ENCODE measurements around the gene ZNF581. TPM values are rescaled to one million over a fixed set of nuclear protein-coding genes. Genes with fewer than 3 reads are reported as not detected.

The ZNF581 gene
- total RNA-seq, 1 experiment from 2014 or later: 39.0 TPM

DNA sequence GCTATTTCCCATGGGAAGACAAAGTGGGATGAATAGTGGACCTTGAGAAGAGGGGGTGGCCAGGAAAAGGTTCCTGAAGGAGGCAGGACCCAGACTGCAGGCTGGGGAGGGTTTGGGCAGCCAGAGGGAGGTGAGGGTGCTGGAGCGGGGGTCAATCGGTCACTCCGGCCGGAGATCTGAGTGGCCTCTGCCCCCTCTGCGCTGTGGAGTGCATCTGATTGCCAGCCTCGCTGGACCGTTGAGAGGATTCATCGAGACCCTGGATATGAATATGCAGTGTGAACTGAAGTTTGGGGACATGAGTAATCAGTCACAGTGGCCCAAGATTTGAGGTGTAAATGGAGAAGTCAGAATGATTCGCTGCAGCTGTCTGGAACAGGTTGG lies 8.1 kb upstream of the ZNF581 start:
- no TSS peak for BruUV-seq (replicated peaks)
- TF ChIP-seq, protein P1, sequence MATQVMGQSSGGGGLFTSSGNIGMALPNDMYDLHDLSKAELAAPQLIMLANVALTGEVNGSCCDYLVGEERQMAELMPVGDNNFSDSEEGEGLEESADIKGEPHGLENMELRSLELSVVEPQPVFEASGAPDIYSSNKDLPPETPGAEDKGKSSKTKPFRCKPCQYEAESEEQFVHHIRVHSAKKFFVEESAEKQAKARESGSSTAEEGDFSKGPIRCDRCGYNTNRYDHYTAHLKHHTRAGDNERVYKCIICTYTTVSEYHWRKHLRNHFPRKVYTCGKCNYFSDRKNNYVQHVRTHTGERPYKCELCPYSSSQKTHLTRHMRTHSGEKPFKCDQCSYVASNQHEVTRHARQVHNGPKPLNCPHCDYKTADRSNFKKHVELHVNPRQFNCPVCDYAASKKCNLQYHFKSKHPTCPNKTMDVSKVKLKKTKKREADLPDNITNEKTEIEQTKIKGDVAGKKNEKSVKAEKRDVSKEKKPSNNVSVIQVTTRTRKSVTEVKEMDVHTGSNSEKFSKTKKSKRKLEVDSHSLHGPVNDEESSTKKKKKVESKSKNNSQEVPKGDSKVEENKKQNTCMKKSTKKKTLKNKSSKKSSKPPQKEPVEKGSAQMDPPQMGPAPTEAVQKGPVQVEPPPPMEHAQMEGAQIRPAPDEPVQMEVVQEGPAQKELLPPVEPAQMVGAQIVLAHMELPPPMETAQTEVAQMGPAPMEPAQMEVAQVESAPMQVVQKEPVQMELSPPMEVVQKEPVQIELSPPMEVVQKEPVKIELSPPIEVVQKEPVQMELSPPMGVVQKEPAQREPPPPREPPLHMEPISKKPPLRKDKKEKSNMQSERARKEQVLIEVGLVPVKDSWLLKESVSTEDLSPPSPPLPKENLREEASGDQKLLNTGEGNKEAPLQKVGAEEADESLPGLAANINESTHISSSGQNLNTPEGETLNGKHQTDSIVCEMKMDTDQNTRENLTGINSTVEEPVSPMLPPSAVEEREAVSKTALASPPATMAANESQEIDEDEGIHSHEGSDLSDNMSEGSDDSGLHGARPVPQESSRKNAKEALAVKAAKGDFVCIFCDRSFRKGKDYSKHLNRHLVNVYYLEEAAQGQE (IDR thresholded peaks at IDR 0.05; ENCODE audit: insufficient read depth in 1 of 2, low read depth in 2 of 2, low read length in 1 of 2): no peak
- TF ChIP-seq SIN3A (IDR thresholded peaks at IDR 0.05; ENCODE audit: borderline replicate concordance, insufficient read depth, low read depth, low read length) (no peak), TCF7L2 (IDR thresholded peaks at IDR 0.05; ENCODE audit: low read depth, low read length) (no peak), POLR2AphosphoS5 (IDR thresholded peaks at IDR 0.05; ENCODE audit: low read depth, low read length) (no peak)
- TF ChIP-seq, protein P2, sequence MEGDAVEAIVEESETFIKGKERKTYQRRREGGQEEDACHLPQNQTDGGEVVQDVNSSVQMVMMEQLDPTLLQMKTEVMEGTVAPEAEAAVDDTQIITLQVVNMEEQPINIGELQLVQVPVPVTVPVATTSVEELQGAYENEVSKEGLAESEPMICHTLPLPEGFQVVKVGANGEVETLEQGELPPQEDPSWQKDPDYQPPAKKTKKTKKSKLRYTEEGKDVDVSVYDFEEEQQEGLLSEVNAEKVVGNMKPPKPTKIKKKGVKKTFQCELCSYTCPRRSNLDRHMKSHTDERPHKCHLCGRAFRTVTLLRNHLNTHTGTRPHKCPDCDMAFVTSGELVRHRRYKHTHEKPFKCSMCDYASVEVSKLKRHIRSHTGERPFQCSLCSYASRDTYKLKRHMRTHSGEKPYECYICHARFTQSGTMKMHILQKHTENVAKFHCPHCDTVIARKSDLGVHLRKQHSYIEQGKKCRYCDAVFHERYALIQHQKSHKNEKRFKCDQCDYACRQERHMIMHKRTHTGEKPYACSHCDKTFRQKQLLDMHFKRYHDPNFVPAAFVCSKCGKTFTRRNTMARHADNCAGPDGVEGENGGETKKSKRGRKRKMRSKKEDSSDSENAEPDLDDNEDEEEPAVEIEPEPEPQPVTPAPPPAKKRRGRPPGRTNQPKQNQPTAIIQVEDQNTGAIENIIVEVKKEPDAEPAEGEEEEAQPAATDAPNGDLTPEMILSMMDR (IDR thresholded peaks at IDR 0.05): no peak
- ATAC-seq (no peak), DNase-seq (ENCODE audit: low read depth, low spot score) (no peak)
- peak overlapping the region; percentile 95 for H3K27ac ChIP-seq (ENCODE audit: low read length)
- no peaks in the 10 kb centered on the region for H3K9me3 ChIP-seq (ENCODE audit: control insufficient read depth, insufficient read depth, low read depth, low read length)
- in situ Hi-C loops (cut with HindIII; ENCODE audit: low pct_unique_long_range_greater_than_20kb, low sequenced_read_pairs) (no loop called here), intact Hi-C loops (cut with micrococcal nuclease; ENCODE audit: unreplicated experiment) (no loop called here)
- peaks cover 21% of the 10 kb centered on the region for H3K4me1 ChIP-seq (ENCODE audit: control insufficient read depth, insufficient read depth, low read length)
- peak overlapping the region; percentile 90 to 98 for H3K4me3 ChIP-seq (ENCODE audit: low read depth in 2 of 2, low read length in 2 of 2)
- POLR2A ChIA-PET: no interaction called here
- H3K27me3 ChIP-seq (ENCODE audit: control insufficient read depth, insufficient read depth, low read length): no peaks in the 10 kb centered on the region
- CTCF ChIA-PET: interaction anchor here (0.7 kb wide), 1 partner anchor 12 kb away, joined by 11 read pairs; no protein-coding TSS in a partner anchor
- H3K36me3 ChIP-seq (ENCODE audit: control insufficient read depth, insufficient read depth, low read length): peaks cover 3% of the 10 kb centered on the region; the same call in 1 of the 2 replicates

DNA sequence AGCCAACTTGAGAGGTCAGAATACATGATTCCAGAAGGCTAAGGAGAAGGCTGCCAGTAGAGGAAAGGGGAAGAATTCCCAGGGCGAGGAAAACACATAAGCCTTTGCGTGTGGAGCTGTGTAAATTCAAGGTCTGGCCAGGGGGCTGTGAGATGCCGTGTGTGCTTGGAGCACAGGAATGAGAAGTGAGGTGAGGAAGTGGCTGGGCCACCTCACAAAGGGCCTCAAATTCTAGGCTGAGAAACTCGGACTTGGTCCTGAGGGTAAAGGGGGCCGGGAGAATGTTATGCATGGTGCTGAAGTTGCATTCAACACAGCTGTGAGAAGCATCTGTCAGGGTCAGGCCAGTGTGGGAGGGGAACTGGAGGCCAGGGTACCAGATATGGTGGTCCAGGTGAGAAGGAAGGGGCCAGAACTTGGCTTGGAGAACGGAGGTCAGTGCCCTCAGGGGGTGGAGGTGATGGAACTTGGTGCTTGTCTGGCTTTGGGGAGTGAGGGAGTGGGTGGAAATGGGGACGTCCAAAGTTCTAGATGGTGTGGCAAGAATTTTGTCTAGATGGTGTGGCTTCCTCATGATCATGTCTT lies 7.5 kb upstream of the ZNF581 start:
- POLR2A ChIA-PET: no interaction called here
- ATAC-seq (no peak), DNase-seq (ENCODE audit: low read depth, low spot score) (no peak)
- no peaks in the 10 kb centered on the region for H3K27me3 ChIP-seq (ENCODE audit: control insufficient read depth, insufficient read depth, low read length)
- H3K4me1 ChIP-seq (ENCODE audit: control insufficient read depth, insufficient read depth, low read length): peaks cover 22% of the 10 kb centered on the region
- intact Hi-C loops (cut with micrococcal nuclease; ENCODE audit: unreplicated experiment) (no loop called here), in situ Hi-C loops (cut with HindIII; ENCODE audit: low pct_unique_long_range_greater_than_20kb, low sequenced_read_pairs) (no loop called here)
- TF ChIP-seq SIN3A (IDR thresholded peaks at IDR 0.05; ENCODE audit: borderline replicate concordance, insufficient read depth, low read depth, low read length) (no peak), TCF7L2 (IDR thresholded peaks at IDR 0.05; ENCODE audit: low read depth, low read length) (no peak), POLR2AphosphoS5 (IDR thresholded peaks at IDR 0.05; ENCODE audit: low read depth, low read length) (no peak)
- TF ChIP-seq, protein P2 (IDR thresholded peaks at IDR 0.05): no peak
- TF ChIP-seq, protein P1 (IDR thresholded peaks at IDR 0.05; ENCODE audit: insufficient read depth in 1 of 2, low read depth in 2 of 2, low read length in 1 of 2): no peak
- H3K4me3 ChIP-seq (ENCODE audit: low read depth in 2 of 2, low read length in 2 of 2): peak overlapping the region; percentile 90 to 98
- H3K27ac ChIP-seq (ENCODE audit: low read length): peak overlapping the region; percentile 95
- H3K9me3 ChIP-seq (ENCODE audit: control insufficient read depth, insufficient read depth, low read depth, low read length): no peaks in the 10 kb centered on the region
- CTCF ChIA-PET: no interaction called here
- no TSS peak for BruUV-seq (replicated peaks)
- peaks cover 3% of the 10 kb centered on the region; the same call in 1 of the 2 replicates for H3K36me3 ChIP-seq (ENCODE audit: control insufficient read depth, insufficient read depth, low read length)
